GM12892 (cell line): ENCODE results near the gene F8.

Experiments
- POLR2A ChIP-seq: IDR thresholded peaks from 2 replicates; pipeline ENCODE4 v1.6.1; 2011; ENCODE audit warnings: low read depth, low read length, control low read depth
- POLR2AphosphoS5 ChIP-seq: IDR thresholded peaks from 2 replicates; pipeline ENCODE4 v1.6.1; 2011; ENCODE audit warnings: low read depth, low read length, control low read depth

- TF ChIP-seq POLR2A (no peak), POLR2AphosphoS5 (no peak)
Measured at GRCh38 chrX:155061760-155062159, 39.2 kb upstream of the F8 start.
